GM20431 (cell line): ENCODE measurements around the gene EYA2.

ENCODE experiments used
- in situ Hi-C: fragments of 300-500 bp; cut with MseI, MboI; formaldehyde crosslinking; loops from one replicate; pipeline ENCODE4 v1.15.0; 2020; ENCODE audit warnings: low sequenced_read_pairs; ENCODE audit not compliant: unreplicated experiment

EYA2 gene

GRCh38 chr20:47206552-47206951 is 311.9 kb downstream of the EYA2 start:
- in situ Hi-C loops, result loop anchor here (10.0 kb wide), 1 partner anchor 168 kb away; no protein-coding TSS in a partner anchor

GRCh38 chr20:47206962-47207641 is 312.5 kb downstream of the EYA2 start:
- in situ Hi-C loops, result loop anchor here (10.0 kb wide), 1 partner anchor 168 kb away; no protein-coding TSS in a partner anchor

- in situ Hi-C loops, result loop anchor here (10.0 kb wide), 1 partner anchor 166 kb away; no protein-coding TSS in a partner anchor
These were observed 314.0 kb downstream of the EYA2 start for GRCh38 chr20:47208534-47209174.

GRCh38 chr20:47209982-47210381 is 315.3 kb downstream of the EYA2 start:
- in situ Hi-C loops, result loop anchor here (10.0 kb wide), 1 partner anchor 165 kb away; no protein-coding TSS in a partner anchor

- in situ Hi-C loops, result no loop called here
These were observed 315.8 kb downstream of the EYA2 start for GRCh38 chr20:47210470-47210869.

- in situ Hi-C loops, result no loop called here
These were observed 316.4 kb downstream of the EYA2 start for GRCh38 chr20:47211036-47211435.

- in situ Hi-C loops, result no loop called here
These were observed 318.1 kb downstream of the EYA2 start for GRCh38 chr20:47212606-47213207.

- in situ Hi-C loops, result no loop called here
These were observed 319.3 kb downstream of the EYA2 start for GRCh38 chr20:47213966-47214365.

GRCh38 chr20:47215653-47216397 is 321.2 kb downstream of the EYA2 start:
- in situ Hi-C loops, result no loop called here

- in situ Hi-C loops, result no loop called here
These were observed 322.3 kb downstream of the EYA2 start for GRCh38 chr20:47216819-47217410.

GRCh38 chr20:47217482-47218446 is 323.1 kb downstream of the EYA2 start:
- in situ Hi-C loops, result no loop called here

GRCh38 chr20:47220161-47220582 is 325.5 kb downstream of the EYA2 start:
- in situ Hi-C loops, result no loop called here

- in situ Hi-C loops, result no loop called here
These were observed 326.5 kb downstream of the EYA2 start for GRCh38 chr20:47221036-47221625.

- in situ Hi-C loops, result no loop called here
These were observed 328.0 kb downstream of the EYA2 start for GRCh38 chr20:47222468-47223119.

GRCh38 chr20:47223896-47224295 is 329.3 kb downstream of the EYA2 start:
- in situ Hi-C loops, result no loop called here

- in situ Hi-C loops, result no loop called here
These were observed 329.7 kb downstream of the EYA2 start for GRCh38 chr20:47224300-47224791.

- in situ Hi-C loops, result no loop called here
These were observed 330.2 kb downstream of the EYA2 start for GRCh38 chr20:47224857-47225256.

- in situ Hi-C loops, result no loop called here
These were observed 330.8 kb downstream of the EYA2 start for GRCh38 chr20:47225458-47225857.
